H1 (cell line): Measurements from ENCODE around the gene ARHGAP1.

Experiments used
- CHD2 ChIP-seq: IDR thresholded peaks from 2 replicates; pipeline ENCODE4 v1.6.1; 2012; ENCODE audit warnings: low read length, improper control_type of control experiment
- GABPA ChIP-seq: IDR thresholded peaks from 2 replicates; pipeline ENCODE4 v1.6.1; 2011; ENCODE audit warnings: mild to moderate bottlenecking, low read length, moderate library complexity, borderline replicate concordance; ENCODE audit not compliant: insufficient read depth
- JUND ChIP-seq: IDR thresholded peaks from 2 replicates; pipeline ENCODE4 v1.6.1; 2011; ENCODE audit warnings: mild to moderate bottlenecking, improper control_type of control experiment, low read length
- MAFK ChIP-seq: IDR thresholded peaks from 2 replicates; pipeline ENCODE4 v1.6.1; 2012; ENCODE audit warnings: low read depth, mild to moderate bottlenecking, improper control_type of control experiment, low read length
- POLR2AphosphoS5 ChIP-seq: IDR thresholded peaks from 2 replicates; pipeline ENCODE4 v1.6.1; 2011; ENCODE audit warnings: low read depth, low read length
- SP1 ChIP-seq: IDR thresholded peaks from 2 replicates; pipeline ENCODE4 v1.6.1; 2011; ENCODE audit warnings: low read depth, low read length
- TEAD4 ChIP-seq: IDR thresholded peaks from 2 replicates; pipeline ENCODE4 v1.6.1; 2012; ENCODE audit warnings: low read depth, low read length, inconsistent platforms, mixed read lengths
- YY1 ChIP-seq: IDR thresholded peaks from 2 replicates; pipeline ENCODE4 v1.6.1; 2011; ENCODE audit warnings: low read depth, mild to moderate bottlenecking, low read length
- TF ChIP-seq, protein P1 (sequence below), 3 experiments: IDR thresholded peaks; 1 replicate in 2 of 3; 2 replicates in 1 of 3; pipeline versions ENCODE4 v1.5.1 to v1.6.1; 2011; ENCODE audit warnings: low read length in 3 of 3, mild to moderate bottlenecking in 3 of 3, inconsistent platforms in 2 of 3, low read depth in 1 of 3, moderate library complexity in 1 of 3; ENCODE audit not compliant: insufficient read depth in 1 of 3; ENCODE audit errors: control extremely low read depth in 1 of 3
- TF ChIP-seq, protein P2 (sequence below): IDR thresholded peaks from 2 replicates; pipeline ENCODE4 v1.6.1; 2012; ENCODE audit warnings: inconsistent platforms
- TF ChIP-seq, protein P3 (sequence below): IDR thresholded peaks from 2 replicates; pipeline ENCODE4 v1.6.1; 2011; ENCODE audit warnings: low read length, improper control_type of control experiment

DNA sequence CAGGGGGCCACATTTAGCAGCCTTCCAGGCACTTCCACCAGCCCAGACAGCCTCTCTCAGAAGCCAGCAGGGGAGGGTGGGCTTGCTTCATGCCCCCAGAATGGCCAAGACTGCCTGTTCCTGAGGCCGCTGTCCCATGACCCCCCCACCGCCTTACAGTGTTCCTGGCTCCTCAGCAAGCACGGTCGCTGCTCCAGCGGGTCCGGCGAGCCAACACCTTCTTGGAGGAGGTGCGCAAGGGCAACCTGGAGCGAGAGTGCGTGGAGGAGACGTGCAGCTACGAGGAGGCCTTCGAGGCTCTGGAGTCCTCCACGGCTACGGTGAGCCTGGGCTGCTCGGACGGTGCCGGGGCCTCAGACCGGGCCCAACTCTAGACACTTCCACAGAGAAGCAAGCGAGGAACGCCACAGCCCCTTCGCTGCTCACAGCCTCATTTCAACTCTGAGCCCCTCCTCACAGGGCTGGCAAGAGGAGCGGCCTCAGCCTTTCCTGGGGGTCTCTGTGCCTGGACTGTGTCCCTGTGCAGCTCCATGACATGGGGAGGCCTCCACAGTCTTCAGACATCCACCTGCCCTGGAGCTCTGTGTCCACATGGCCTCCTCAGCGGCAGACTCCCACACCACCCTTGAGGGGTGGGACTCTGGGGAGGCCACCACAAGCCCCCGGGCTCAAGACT lies 19.3 kb upstream of the ARHGAP1 start:
- TF ChIP-seq, protein P1, sequence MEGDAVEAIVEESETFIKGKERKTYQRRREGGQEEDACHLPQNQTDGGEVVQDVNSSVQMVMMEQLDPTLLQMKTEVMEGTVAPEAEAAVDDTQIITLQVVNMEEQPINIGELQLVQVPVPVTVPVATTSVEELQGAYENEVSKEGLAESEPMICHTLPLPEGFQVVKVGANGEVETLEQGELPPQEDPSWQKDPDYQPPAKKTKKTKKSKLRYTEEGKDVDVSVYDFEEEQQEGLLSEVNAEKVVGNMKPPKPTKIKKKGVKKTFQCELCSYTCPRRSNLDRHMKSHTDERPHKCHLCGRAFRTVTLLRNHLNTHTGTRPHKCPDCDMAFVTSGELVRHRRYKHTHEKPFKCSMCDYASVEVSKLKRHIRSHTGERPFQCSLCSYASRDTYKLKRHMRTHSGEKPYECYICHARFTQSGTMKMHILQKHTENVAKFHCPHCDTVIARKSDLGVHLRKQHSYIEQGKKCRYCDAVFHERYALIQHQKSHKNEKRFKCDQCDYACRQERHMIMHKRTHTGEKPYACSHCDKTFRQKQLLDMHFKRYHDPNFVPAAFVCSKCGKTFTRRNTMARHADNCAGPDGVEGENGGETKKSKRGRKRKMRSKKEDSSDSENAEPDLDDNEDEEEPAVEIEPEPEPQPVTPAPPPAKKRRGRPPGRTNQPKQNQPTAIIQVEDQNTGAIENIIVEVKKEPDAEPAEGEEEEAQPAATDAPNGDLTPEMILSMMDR (IDR thresholded peaks at IDR 0.05; ENCODE audit: control extremely low read depth in 1 of 3, insufficient read depth in 1 of 3, low read depth in 1 of 3, low read length in 3 of 3) = no peak
- no peak for TF ChIP-seq JUND
- no peak for TF ChIP-seq YY1
- TF ChIP-seq, protein P2, sequence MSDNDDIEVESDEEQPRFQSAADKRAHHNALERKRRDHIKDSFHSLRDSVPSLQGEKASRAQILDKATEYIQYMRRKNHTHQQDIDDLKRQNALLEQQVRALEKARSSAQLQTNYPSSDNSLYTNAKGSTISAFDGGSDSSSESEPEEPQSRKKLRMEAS = no peak
- TF ChIP-seq POLR2AphosphoS5 = no peak
- no peak for TF ChIP-seq GABPA
- TF ChIP-seq MAFK = no peak
- TF ChIP-seq TEAD4 = no peak
- no peak for TF ChIP-seq CHD2
- TF ChIP-seq SP1 = no peak
- TF ChIP-seq, protein P3, sequence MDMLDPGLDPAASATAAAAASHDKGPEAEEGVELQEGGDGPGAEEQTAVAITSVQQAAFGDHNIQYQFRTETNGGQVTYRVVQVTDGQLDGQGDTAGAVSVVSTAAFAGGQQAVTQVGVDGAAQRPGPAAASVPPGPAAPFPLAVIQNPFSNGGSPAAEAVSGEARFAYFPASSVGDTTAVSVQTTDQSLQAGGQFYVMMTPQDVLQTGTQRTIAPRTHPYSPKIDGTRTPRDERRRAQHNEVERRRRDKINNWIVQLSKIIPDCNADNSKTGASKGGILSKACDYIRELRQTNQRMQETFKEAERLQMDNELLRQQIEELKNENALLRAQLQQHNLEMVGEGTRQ = no peak
